ENCODE measurements around the gene WWOX. TPM values are rescaled to one million over a fixed set of nuclear protein-coding genes. Genes with fewer than 3 reads are reported as not detected.

Gene WWOX
- total and polyA plus RNA-seq, 4 donors: 5.4 to 61.5 (median 18.4) TPM

- 34 to 46% methylated on average over 3 of the region's 3 CpGs for WGBS, 2 donors
- DNase-seq: no peak
- H3K4me1 ChIP-seq (ENCODE audit: control insufficient read depth in 5 of 5, insufficient read depth in 5 of 5, low read length in 5 of 5): peaks cover 0 to 1% (median 0%) of the 10 kb centered on the region in 5 donors
- H3K4me3 ChIP-seq: no peak overlapping the region
- no peak overlapping the region for H3K9ac ChIP-seq (ENCODE audit: insufficient read depth in 1 of 2, low read length in 2 of 2)
- H3K36me3 ChIP-seq (ENCODE audit: control insufficient read depth in 4 of 4, insufficient read depth in 4 of 4, low read length in 4 of 4): no peaks in the 10 kb centered on the region
- no peak for ATAC-seq (ENCODE audit: insufficient read depth, low FRiP score)
- H3K9me3 ChIP-seq (ENCODE audit: control insufficient read depth in 4 of 4, insufficient read depth in 3 of 4, low read length in 3 of 4): no peaks in the 10 kb centered on the region
- H3K27ac ChIP-seq (ENCODE audit: low read depth in 1 of 2, low read length in 1 of 2): no peak overlapping the region
- H3K27me3 ChIP-seq (ENCODE audit: control insufficient read depth in 3 of 3, insufficient read depth in 3 of 3, low read length in 2 of 3): no peaks in the 10 kb centered on the region
- no peak for TF ChIP-seq CTCF (IDR thresholded peaks at IDR 0.05; ENCODE audit: control extremely low read depth, extremely low read depth)
These were observed 943.4 kb downstream of the WWOX start for GRCh38 chr16:79042886-79043285.

DNA sequence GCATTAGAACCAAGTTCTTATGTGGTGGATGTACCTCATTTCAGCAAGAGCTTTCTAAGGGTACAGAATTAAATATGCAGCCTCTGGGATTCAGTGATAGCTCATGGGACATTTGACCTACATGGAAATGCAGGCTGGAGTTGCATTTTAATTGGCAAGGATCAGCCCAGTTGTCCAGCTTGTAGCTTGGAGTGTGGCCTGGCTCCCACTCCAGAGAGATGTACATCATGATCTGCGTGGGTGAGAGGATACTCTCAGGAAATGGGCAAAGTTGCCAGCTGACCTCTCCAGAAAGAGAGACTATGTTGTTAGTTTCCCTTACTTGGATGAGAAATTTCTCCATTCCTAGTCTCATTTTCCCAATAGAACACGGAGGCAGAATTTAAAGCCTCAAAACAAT is 945.7 kb downstream of the WWOX start:
- H3K9ac ChIP-seq (ENCODE audit: insufficient read depth in 1 of 2, low read length in 2 of 2): no peak overlapping the region
- TF ChIP-seq CTCF (IDR thresholded peaks at IDR 0.05; ENCODE audit: control extremely low read depth, extremely low read depth): no peak
- 76 to 85% methylated on average over 2 of the region's 2 CpGs for WGBS, 2 donors
- DNase-seq: no peak
- no peaks in the 10 kb centered on the region for H3K4me1 ChIP-seq (ENCODE audit: control insufficient read depth in 5 of 5, insufficient read depth in 5 of 5, low read length in 5 of 5)
- no peaks in the 10 kb centered on the region for H3K27me3 ChIP-seq (ENCODE audit: control insufficient read depth in 3 of 3, insufficient read depth in 3 of 3, low read length in 2 of 3)
- no peaks in the 10 kb centered on the region for H3K36me3 ChIP-seq (ENCODE audit: control insufficient read depth in 4 of 4, insufficient read depth in 4 of 4, low read length in 4 of 4)
- H3K9me3 ChIP-seq (ENCODE audit: control insufficient read depth in 4 of 4, insufficient read depth in 3 of 4, low read length in 3 of 4): no peaks in the 10 kb centered on the region
- H3K27ac ChIP-seq (ENCODE audit: low read depth in 1 of 2, low read length in 1 of 2): no peak overlapping the region
- ATAC-seq (ENCODE audit: insufficient read depth, low FRiP score): no peak
- no peak overlapping the region for H3K4me3 ChIP-seq

GRCh38 chr16:79047337-79047736 is 947.9 kb downstream of the WWOX start:
- Histone ChIP-seq H3K27me3 (ENCODE audit: control insufficient read depth in 3 of 3, insufficient read depth in 3 of 3, low read length in 2 of 3) (no peaks in the 10 kb centered on the region), H3K4me1 (ENCODE audit: control insufficient read depth in 5 of 5, insufficient read depth in 5 of 5, low read length in 5 of 5) (no peaks in the 10 kb centered on the region), H3K9me3 (ENCODE audit: control insufficient read depth in 4 of 4, insufficient read depth in 3 of 4, low read length in 3 of 4) (no peaks in the 10 kb centered on the region), H3K27ac (ENCODE audit: low read depth in 1 of 2, low read length in 1 of 2) (no peak overlapping the region), H3K36me3 (ENCODE audit: control insufficient read depth in 4 of 4, insufficient read depth in 4 of 4, low read length in 4 of 4) (no peaks in the 10 kb centered on the region), H3K4me3 (no peak overlapping the region), H3K9ac (ENCODE audit: insufficient read depth in 1 of 2, low read length in 2 of 2) (no peak overlapping the region)
- no peak for ATAC-seq (ENCODE audit: insufficient read depth, low FRiP score)
- DNase-seq: peak in 1 of 3 donors; percentile 13
- WGBS, 2 donors: 60 to 62% methylated on average over 3 of the region's 3 CpGs
- TF ChIP-seq CTCF (IDR thresholded peaks at IDR 0.05; ENCODE audit: control extremely low read depth, extremely low read depth): no peak

DNA sequence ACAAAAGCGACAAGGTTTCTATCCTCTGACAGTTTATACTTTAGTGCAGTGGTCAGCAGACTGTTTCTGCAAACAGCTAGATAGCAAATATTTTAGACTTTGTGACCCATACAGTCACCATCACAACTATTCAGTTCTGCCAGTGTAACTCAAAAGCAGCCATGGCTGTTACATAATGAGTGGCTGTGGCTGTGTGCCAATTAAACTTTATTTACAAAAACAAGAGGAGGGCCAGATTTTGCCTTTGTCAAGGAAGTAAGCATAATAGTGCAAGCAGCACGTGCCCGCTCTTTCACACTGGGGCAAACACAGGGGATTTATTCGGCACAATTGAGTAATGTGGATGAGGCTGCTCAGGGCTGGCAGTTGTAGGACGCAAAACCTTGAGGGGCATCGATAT is 949.6 kb downstream of the WWOX start:
- Histone ChIP-seq H3K9ac (ENCODE audit: insufficient read depth in 1 of 2, low read length in 2 of 2) (no peak overlapping the region), H3K36me3 (ENCODE audit: control insufficient read depth in 4 of 4, insufficient read depth in 4 of 4, low read length in 4 of 4) (no peaks in the 10 kb centered on the region), H3K9me3 (ENCODE audit: control insufficient read depth in 4 of 4, insufficient read depth in 3 of 4, low read length in 3 of 4) (no peaks in the 10 kb centered on the region), H3K4me3 (no peak overlapping the region), H3K27ac (ENCODE audit: low read depth in 1 of 2, low read length in 1 of 2) (no peak overlapping the region), H3K4me1 (ENCODE audit: control insufficient read depth in 5 of 5, insufficient read depth in 5 of 5, low read length in 5 of 5) (no peaks in the 10 kb centered on the region), H3K27me3 (ENCODE audit: control insufficient read depth in 3 of 3, insufficient read depth in 3 of 3, low read length in 2 of 3) (no peaks in the 10 kb centered on the region)
- DNase-seq (no peak), ATAC-seq (ENCODE audit: insufficient read depth, low FRiP score) (no peak)
- TF ChIP-seq CTCF (IDR thresholded peaks at IDR 0.05; ENCODE audit: control extremely low read depth, extremely low read depth): no peak
- WGBS, 2 donors: 92% methylated on average over 6 of the region's 6 CpGs
